ENCODE measurements around the gene SDSL.

Gene SDSL

GRCh38 chr12:113469224-113469948 is 47.2 kb downstream of the SDSL start:
- no peak overlapping the region for H3K23ac ChIP-seq (ENCODE audit: low read length)
- no peak overlapping the region for H3K18ac ChIP-seq (ENCODE audit: low read length)
- no peaks in the 10 kb centered on the region for H3K36me3 ChIP-seq (ENCODE audit: control insufficient read depth in 1 of 2, insufficient read depth in 2 of 2, low read length in 2 of 2)
- no peak overlapping the region for H2BK120ac ChIP-seq (ENCODE audit: insufficient read depth, low read length, poor library complexity)
- no peak overlapping the region for H2AFZ ChIP-seq (ENCODE audit: insufficient read depth, low read length, poor library complexity)
- DNase-seq = peak in 1 of 2 donors; percentile 34
- no peak overlapping the region for H2BK5ac ChIP-seq (ENCODE audit: low read depth, low read length, poor library complexity)
- no CpG with 5 or more reads among the region's 17 CpGs for WGBS (ENCODE audit: extremely low coverage, insufficient coverage, insufficient read length)
- no peak overlapping the region for H2BK12ac ChIP-seq (ENCODE audit: low read length)
- H3K4ac ChIP-seq (ENCODE audit: low read depth, low read length) = no peak overlapping the region
- H3K4me3 ChIP-seq (ENCODE audit: low read depth, low read length) = no peak overlapping the region
- H3K79me1 ChIP-seq (ENCODE audit: low read length) = no peaks in the 10 kb centered on the region
- H3K79me2 ChIP-seq (ENCODE audit: control insufficient read depth, insufficient read depth, low read length, poor library complexity) = no peaks in the 10 kb centered on the region
- H3K27me3 ChIP-seq (ENCODE audit: insufficient read depth, low read length) = peaks cover 100% of the 10 kb centered on the region
- peaks cover 0 to 4% of the 10 kb centered on the region in 2 experiments for H3K4me1 ChIP-seq (ENCODE audit: control insufficient read depth in 1 of 2, insufficient read depth in 2 of 2, low read length in 2 of 2)
- no peak overlapping the region for H3K14ac ChIP-seq (ENCODE audit: low read length)
- peaks cover 20% of the 10 kb centered on the region for H3K9me3 ChIP-seq (ENCODE audit: insufficient read depth, low read depth, low read length)
- H2AK5ac ChIP-seq (ENCODE audit: low read length) = no peak overlapping the region
- H3K4me2 ChIP-seq (ENCODE audit: low read length) = no peak overlapping the region
- no peak overlapping the region for H3K9ac ChIP-seq (ENCODE audit: low read length)
- no peak overlapping the region for H3K27ac ChIP-seq (ENCODE audit: low read depth, low read length)
- H4K12ac ChIP-seq (ENCODE audit: low read depth, low read length) = no peak overlapping the region
- no peak overlapping the region for H4K91ac ChIP-seq (ENCODE audit: low read depth, low read length)
- no peak overlapping the region for H4K8ac ChIP-seq (ENCODE audit: low read depth, low read length)

- Histone ChIP-seq H3K4ac (ENCODE audit: low read depth, low read length) (no peak overlapping the region), H4K91ac (ENCODE audit: low read depth, low read length) (no peak overlapping the region), H3K79me1 (ENCODE audit: low read length) (no peaks in the 10 kb centered on the region), H3K14ac (ENCODE audit: low read length) (no peak overlapping the region), H3K79me2 (ENCODE audit: control insufficient read depth, insufficient read depth, low read length, poor library complexity) (no peaks in the 10 kb centered on the region), H2BK120ac (ENCODE audit: insufficient read depth, low read length, poor library complexity) (no peak overlapping the region), H3K27me3 (ENCODE audit: insufficient read depth, low read length) (peaks cover 100% of the 10 kb centered on the region), H3K9me3 (ENCODE audit: insufficient read depth, low read depth, low read length) (peaks cover 26% of the 10 kb centered on the region), H2BK5ac (ENCODE audit: low read depth, low read length, poor library complexity) (no peak overlapping the region), H4K12ac (ENCODE audit: low read depth, low read length) (no peak overlapping the region), H3K4me3 (ENCODE audit: low read depth, low read length) (no peak overlapping the region), H3K23ac (ENCODE audit: low read length) (no peak overlapping the region), H3K9ac (ENCODE audit: low read length) (no peak overlapping the region), H2AFZ (ENCODE audit: insufficient read depth, low read length, poor library complexity) (no peak overlapping the region), H3K4me2 (ENCODE audit: low read length) (no peak overlapping the region), H2AK5ac (ENCODE audit: low read length) (no peak overlapping the region), H3K27ac (ENCODE audit: low read depth, low read length) (no peak overlapping the region), H2BK12ac (ENCODE audit: low read length) (no peak overlapping the region), H3K18ac (ENCODE audit: low read length) (no peak overlapping the region), H3K4me1 (ENCODE audit: control insufficient read depth in 1 of 2, insufficient read depth in 2 of 2, low read length in 2 of 2) (peaks cover 0 to 4% of the 10 kb centered on the region in 2 experiments), H4K8ac (ENCODE audit: low read depth, low read length) (no peak overlapping the region), H3K36me3 (ENCODE audit: control insufficient read depth in 1 of 2, insufficient read depth in 2 of 2, low read length in 2 of 2) (no peaks in the 10 kb centered on the region)
- WGBS (ENCODE audit: extremely low coverage, insufficient coverage, insufficient read length) = no CpG with 5 or more reads among the region's 19 CpGs
- no peak for DNase-seq
These were observed 48.0 kb downstream of the SDSL start for GRCh38 chr12:113469949-113470743.

GRCh38 chr12:113470871-113471618 is 48.9 kb downstream of the SDSL start:
- no peak overlapping the region for H3K23ac ChIP-seq (ENCODE audit: low read length)
- WGBS (ENCODE audit: extremely low coverage, insufficient coverage, insufficient read length) = no CpG with 5 or more reads among the region's 53 CpGs

GRCh38 chr12:113471619-113472171 is 49.5 kb downstream of the SDSL start, which contains the start of gene LHX5:
Gene LHX5, minus strand, starts transcription at chr12:113471871. Its CDS starts 373 bp downstream, at chr12:113471498.
- no peak within 1 kb of the TSS for H4K12ac ChIP-seq (ENCODE audit: low read depth, low read length)
- H2AFZ ChIP-seq (ENCODE audit: insufficient read depth, low read length, poor library complexity) = no peak within 1 kb of the TSS
- no peaks in the 10 kb centered on the region for H3K36me3 ChIP-seq (ENCODE audit: control insufficient read depth in 1 of 2, insufficient read depth in 2 of 2, low read length in 2 of 2)
- H3K4me2 ChIP-seq (ENCODE audit: low read length) = no peak within 1 kb of the TSS
- H3K79me2 ChIP-seq (ENCODE audit: control insufficient read depth, insufficient read depth, low read length, poor library complexity) = no peaks in the 10 kb centered on the region
- no peak within 1 kb of the TSS for H3K9ac ChIP-seq (ENCODE audit: low read length)
- no peak within 1 kb of the TSS for H3K18ac ChIP-seq (ENCODE audit: low read length)
- no peak for DNase-seq
- no CpG with 5 or more reads among the region's 43 CpGs for WGBS (ENCODE audit: extremely low coverage, insufficient coverage, insufficient read length)
- no peak within 1 kb of the TSS for H4K8ac ChIP-seq (ENCODE audit: low read depth, low read length)
- H3K14ac ChIP-seq (ENCODE audit: low read length) = no peak within 1 kb of the TSS
- H3K9me3 ChIP-seq (ENCODE audit: insufficient read depth, low read depth, low read length) = peaks cover 26% of the 10 kb centered on the region
- H4K91ac ChIP-seq (ENCODE audit: low read depth, low read length) = no peak within 1 kb of the TSS
- no peaks in the 10 kb centered on the region for H3K79me1 ChIP-seq (ENCODE audit: low read length)
- no peak within 1 kb of the TSS for H3K23ac ChIP-seq (ENCODE audit: low read length)
- H2AK5ac ChIP-seq (ENCODE audit: low read length) = no peak within 1 kb of the TSS
- no peak within 1 kb of the TSS for H2BK12ac ChIP-seq (ENCODE audit: low read length)
- no peak within 1 kb of the TSS for H3K4ac ChIP-seq (ENCODE audit: low read depth, low read length)
- no peak within 1 kb of the TSS for H3K4me3 ChIP-seq (ENCODE audit: low read depth, low read length)
- no peak within 1 kb of the TSS for H3K27ac ChIP-seq (ENCODE audit: low read depth, low read length)
- no peak within 1 kb of the TSS for H2BK120ac ChIP-seq (ENCODE audit: insufficient read depth, low read length, poor library complexity)
- peaks cover 97% of the 10 kb centered on the region for H3K27me3 ChIP-seq (ENCODE audit: insufficient read depth, low read length)
- H3K4me1 ChIP-seq (ENCODE audit: control insufficient read depth in 1 of 2, insufficient read depth in 2 of 2, low read length in 2 of 2) = peaks cover 0 to 4% of the 10 kb centered on the region in 2 experiments
- no peak within 1 kb of the TSS for H2BK5ac ChIP-seq (ENCODE audit: low read depth, low read length, poor library complexity)

More at GRCh38 chr12:113470871-113471618, 48.9 kb downstream of the SDSL start:
- H3K27ac ChIP-seq (ENCODE audit: low read depth, low read length) = no peak overlapping the region
- peaks cover 97% of the 10 kb centered on the region for H3K27me3 ChIP-seq (ENCODE audit: insufficient read depth, low read length)
- H3K4me3 ChIP-seq (ENCODE audit: low read depth, low read length) = no peak overlapping the region
- no peak overlapping the region for H4K8ac ChIP-seq (ENCODE audit: low read depth, low read length)
- no peak overlapping the region for H2AK5ac ChIP-seq (ENCODE audit: low read length)
- no peak overlapping the region for H4K91ac ChIP-seq (ENCODE audit: low read depth, low read length)
- no peak overlapping the region for H2BK120ac ChIP-seq (ENCODE audit: insufficient read depth, low read length, poor library complexity)
- no peak overlapping the region for H3K4ac ChIP-seq (ENCODE audit: low read depth, low read length)
- H3K79me2 ChIP-seq (ENCODE audit: control insufficient read depth, insufficient read depth, low read length, poor library complexity) = no peaks in the 10 kb centered on the region
- no peak overlapping the region for H2AFZ ChIP-seq (ENCODE audit: insufficient read depth, low read length, poor library complexity)
- H2BK12ac ChIP-seq (ENCODE audit: low read length) = no peak overlapping the region
- no peak overlapping the region for H4K12ac ChIP-seq (ENCODE audit: low read depth, low read length)
- H3K36me3 ChIP-seq (ENCODE audit: control insufficient read depth in 1 of 2, insufficient read depth in 2 of 2, low read length in 2 of 2) = no peaks in the 10 kb centered on the region
- no peak overlapping the region for H3K4me2 ChIP-seq (ENCODE audit: low read length)
- no peak overlapping the region for H3K9ac ChIP-seq (ENCODE audit: low read length)
- peaks cover 0 to 4% of the 10 kb centered on the region in 2 experiments for H3K4me1 ChIP-seq (ENCODE audit: control insufficient read depth in 1 of 2, insufficient read depth in 2 of 2, low read length in 2 of 2)
- no peak overlapping the region for H3K14ac ChIP-seq (ENCODE audit: low read length)
- no peak overlapping the region for H2BK5ac ChIP-seq (ENCODE audit: low read depth, low read length, poor library complexity)
- H3K18ac ChIP-seq (ENCODE audit: low read length) = no peak overlapping the region
- no peak for DNase-seq
- H3K79me1 ChIP-seq (ENCODE audit: low read length) = no peaks in the 10 kb centered on the region
- H3K9me3 ChIP-seq (ENCODE audit: insufficient read depth, low read depth, low read length) = peaks cover 26% of the 10 kb centered on the region

Measured in trophoblast cell (in vitro differentiated cells and primary cell).